Activated naive CD8-positive, alpha-beta T cell treated with anti-CD3 and anti-CD28 coated beads, Interleukin-2, amount 50 U/mL, for 24 hours (primary cell): ENCODE measurements around the gene SHROOM4.

Experiments
- ATAC-seq: fragments of 150-1000 bp; cut with Tn5 transposase; one replicate; pipeline ENCODE4 v1.10.0; 2021
- DNase-seq: peaks from one replicate; pipeline ENCODE4 v3.0.0; 2021
- H3K27ac Mint-ChIP-seq: one replicate; pipeline ENCODE4 v1.8.0; 2021; ENCODE audit warnings: mild to moderate bottlenecking, mixed read lengths
- H3K27me3 Mint-ChIP-seq: one replicate; pipeline ENCODE4 v1.8.0; 2021; ENCODE audit warnings: mixed read lengths
- H3K36me3 Mint-ChIP-seq: one replicate; pipeline ENCODE4 v1.8.0; 2021; ENCODE audit warnings: low read depth, mixed read lengths
- H3K4me1 Mint-ChIP-seq: one replicate; pipeline ENCODE4 v1.8.0; 2021; ENCODE audit warnings: mixed read lengths
- H3K4me3 Mint-ChIP-seq: one replicate; pipeline ENCODE4 v1.8.0; 2021; ENCODE audit warnings: mild to moderate bottlenecking, moderate library complexity, mixed read lengths
- H3K9me3 Mint-ChIP-seq: one replicate; pipeline ENCODE4 v1.8.0; 2021; ENCODE audit warnings: mixed read lengths

SHROOM4 gene

GRCh38 chrX:50813843-50814661, at the start of gene SHROOM4:
TSS of gene SHROOM4 (minus strand) at chrX:50814194. CDS start at chrX:50814018, 176 bp downstream.
- Mint-ChIP-seq H3K27ac (no peak within 1 kb of the TSS), H3K36me3 (no peaks in the 10 kb centered on the region), H3K4me3 (peak within 1 kb of the TSS; percentile 17), H3K9me3 (no peaks in the 10 kb centered on the region), H3K27me3 (peaks cover 39% of the 10 kb centered on the region), H3K4me1 (peaks cover 7% of the 10 kb centered on the region)
- no peak for ATAC-seq
- no peak for DNase-seq

GRCh38 chrX:50863471-50863870, 49.5 kb upstream of the SHROOM4 start:
- ATAC-seq (no peak), DNase-seq (no peak)
- Mint-ChIP-seq H3K27ac (no peak overlapping the region), H3K27me3 (peaks cover 3% of the 10 kb centered on the region), H3K4me1 (no peaks in the 10 kb centered on the region), H3K4me3 (no peak overlapping the region), H3K9me3 (no peaks in the 10 kb centered on the region), H3K36me3 (no peaks in the 10 kb centered on the region)

- no peaks in the 10 kb centered on the region for H3K36me3 Mint-ChIP-seq
- no peak overlapping the region for H3K27ac Mint-ChIP-seq
- ATAC-seq (no peak), DNase-seq (no peak)
- H3K27me3 Mint-ChIP-seq: peaks cover 3% of the 10 kb centered on the region
- H3K9me3 Mint-ChIP-seq: no peaks in the 10 kb centered on the region
- H3K4me1 Mint-ChIP-seq: no peaks in the 10 kb centered on the region
- no peak overlapping the region for H3K4me3 Mint-ChIP-seq
These were observed 46.5 kb upstream of the SHROOM4 start for GRCh38 chrX:50860518-50860917.

GRCh38 chrX:50858548-50858947, 44.6 kb upstream of the SHROOM4 start:
- Mint-ChIP-seq H3K27me3 (no peaks in the 10 kb centered on the region), H3K4me3 (no peak overlapping the region), H3K27ac (no peak overlapping the region), H3K9me3 (no peaks in the 10 kb centered on the region), H3K4me1 (no peaks in the 10 kb centered on the region), H3K36me3 (no peaks in the 10 kb centered on the region)
- no peak for DNase-seq
- no peak for ATAC-seq

- H3K27me3 Mint-ChIP-seq: no peaks in the 10 kb centered on the region
- no peak overlapping the region for H3K27ac Mint-ChIP-seq
- DNase-seq (no peak), ATAC-seq (no peak)
- no peaks in the 10 kb centered on the region for H3K9me3 Mint-ChIP-seq
- no peak overlapping the region for H3K4me3 Mint-ChIP-seq
- no peaks in the 10 kb centered on the region for H3K4me1 Mint-ChIP-seq
- no peaks in the 10 kb centered on the region for H3K36me3 Mint-ChIP-seq
These were observed 39.4 kb upstream of the SHROOM4 start for GRCh38 chrX:50853399-50853798.

GRCh38 chrX:50852524-50852923, 38.5 kb upstream of the SHROOM4 start:
- no peaks in the 10 kb centered on the region for H3K27me3 Mint-ChIP-seq
- no peak overlapping the region for H3K27ac Mint-ChIP-seq
- no peaks in the 10 kb centered on the region for H3K9me3 Mint-ChIP-seq
- H3K4me3 Mint-ChIP-seq: no peak overlapping the region
- ATAC-seq: no peak
- no peak for DNase-seq
- H3K4me1 Mint-ChIP-seq: no peaks in the 10 kb centered on the region
- no peaks in the 10 kb centered on the region for H3K36me3 Mint-ChIP-seq

GRCh38 chrX:50842221-50842620, 28.2 kb upstream of the SHROOM4 start:
- H3K4me3 Mint-ChIP-seq: no peak overlapping the region
- H3K27me3 Mint-ChIP-seq: peaks cover 7% of the 10 kb centered on the region
- H3K27ac Mint-ChIP-seq: no peak overlapping the region
- no peaks in the 10 kb centered on the region for H3K36me3 Mint-ChIP-seq
- H3K4me1 Mint-ChIP-seq: no peaks in the 10 kb centered on the region
- no peak for DNase-seq
- no peaks in the 10 kb centered on the region for H3K9me3 Mint-ChIP-seq
- no peak for ATAC-seq

- no peak overlapping the region for H3K27ac Mint-ChIP-seq
- H3K4me1 Mint-ChIP-seq: no peaks in the 10 kb centered on the region
- H3K4me3 Mint-ChIP-seq: no peak overlapping the region
- H3K36me3 Mint-ChIP-seq: no peaks in the 10 kb centered on the region
- ATAC-seq (no peak), DNase-seq (no peak)
- H3K9me3 Mint-ChIP-seq: no peaks in the 10 kb centered on the region
- peaks cover 8% of the 10 kb centered on the region for H3K27me3 Mint-ChIP-seq
These were observed 25.7 kb upstream of the SHROOM4 start for GRCh38 chrX:50839730-50840129.

GRCh38 chrX:50838820-50839600, 25.0 kb upstream of the SHROOM4 start:
- DNase-seq (no peak), ATAC-seq (no peak)
- Mint-ChIP-seq H3K4me1 (no peaks in the 10 kb centered on the region), H3K9me3 (no peaks in the 10 kb centered on the region), H3K4me3 (no peak overlapping the region), H3K27me3 (peaks cover 8% of the 10 kb centered on the region), H3K36me3 (no peaks in the 10 kb centered on the region), H3K27ac (no peak overlapping the region)

- no peak overlapping the region for H3K27ac Mint-ChIP-seq
- DNase-seq: no peak
- no peak for ATAC-seq
- no peaks in the 10 kb centered on the region for H3K36me3 Mint-ChIP-seq
- no peak overlapping the region for H3K4me3 Mint-ChIP-seq
- no peaks in the 10 kb centered on the region for H3K27me3 Mint-ChIP-seq
- no peaks in the 10 kb centered on the region for H3K9me3 Mint-ChIP-seq
- H3K4me1 Mint-ChIP-seq: no peaks in the 10 kb centered on the region
These were observed 14.0 kb upstream of the SHROOM4 start for GRCh38 chrX:50827996-50828395.

GRCh38 chrX:50825825-50826224, 11.8 kb upstream of the SHROOM4 start:
- H3K27ac Mint-ChIP-seq: no peak overlapping the region
- H3K4me1 Mint-ChIP-seq: no peaks in the 10 kb centered on the region
- DNase-seq (no peak), ATAC-seq (no peak)
- no peaks in the 10 kb centered on the region for H3K27me3 Mint-ChIP-seq
- no peaks in the 10 kb centered on the region for H3K36me3 Mint-ChIP-seq
- no peaks in the 10 kb centered on the region for H3K9me3 Mint-ChIP-seq
- H3K4me3 Mint-ChIP-seq: no peak overlapping the region

GRCh38 chrX:50818986-50819385, 5.0 kb upstream of the SHROOM4 start:
- H3K9me3 Mint-ChIP-seq: no peaks in the 10 kb centered on the region
- H3K27ac Mint-ChIP-seq: no peak overlapping the region
- ATAC-seq (no peak), DNase-seq (no peak)
- peaks cover 17% of the 10 kb centered on the region for H3K27me3 Mint-ChIP-seq
- H3K4me3 Mint-ChIP-seq: no peak overlapping the region
- peaks cover 6% of the 10 kb centered on the region for H3K4me1 Mint-ChIP-seq
- no peaks in the 10 kb centered on the region for H3K36me3 Mint-ChIP-seq

- Mint-ChIP-seq H3K9me3 (no peaks in the 10 kb centered on the region), H3K27me3 (peaks cover 38% of the 10 kb centered on the region), H3K4me3 (no peak overlapping the region), H3K27ac (no peak overlapping the region), H3K36me3 (no peaks in the 10 kb centered on the region), H3K4me1 (peaks cover 7% of the 10 kb centered on the region)
- ATAC-seq (no peak), DNase-seq (no peak)
These were observed 1.1 kb upstream of the SHROOM4 start for GRCh38 chrX:50815120-50815519.

- Mint-ChIP-seq H3K27me3 (peaks cover 39% of the 10 kb centered on the region), H3K9me3 (no peaks in the 10 kb centered on the region), H3K27ac (no peak overlapping the region), H3K36me3 (no peaks in the 10 kb centered on the region), H3K4me1 (peaks cover 7% of the 10 kb centered on the region), H3K4me3 (no peak overlapping the region)
- DNase-seq (no peak), ATAC-seq (no peak)
These were observed 707 bp upstream of the SHROOM4 start for GRCh38 chrX:50814701-50815100.
